Loucy (cell line): ENCODE results near the gene PCYT2.

Experiments used
- H2AFZ ChIP-seq: fragments of 200-600 bp; sonication (generic); 2 replicates; pipeline ENCODE4 v1.6.0; 2016; ENCODE audit warnings: antibody characterized with exemption, mild to moderate bottlenecking, low read length, moderate library complexity
- H3F3A ChIP-seq: fragments of 200-600 bp; 2 replicates; pipeline ENCODE4 v1.6.0; 2016; ENCODE audit warnings: antibody characterized with exemption, low read depth, mild to moderate bottlenecking
- H3K27me3 ChIP-seq: fragments of 200-600 bp; sonication (generic); 2 replicates; pipeline ENCODE4 v1.6.1; 2014; ENCODE audit warnings: low read length, mild to moderate bottlenecking; ENCODE audit not compliant: insufficient read depth, poor library complexity, severe bottlenecking
- H3K36me3 ChIP-seq: fragments of 200-600 bp; sonication (generic); 2 replicates; pipeline ENCODE4 v1.6.1; 2016; ENCODE audit warnings: low read length; ENCODE audit not compliant: insufficient read depth
- H3K4me1 ChIP-seq: fragments of 200-600 bp; sonication (generic); 2 replicates; pipeline ENCODE4 v1.5.1; 2014; ENCODE audit warnings: low read length, mild to moderate bottlenecking; ENCODE audit not compliant: insufficient read depth, poor library complexity, severe bottlenecking
- H3K4me2 ChIP-seq: fragments of 200-600 bp; sonication (generic); 2 replicates; pipeline ENCODE4 v1.6.0; 2014; ENCODE audit warnings: antibody characterized with exemption, low read length, low read depth, mild to moderate bottlenecking; ENCODE audit not compliant: poor library complexity, severe bottlenecking
- H3K4me3 ChIP-seq: fragments of 200-600 bp; sonication (generic); 2 replicates; pipeline ENCODE4 v1.5.1; 2014; ENCODE audit warnings: low read length, mild to moderate bottlenecking, mixed read lengths; ENCODE audit not compliant: poor library complexity, severe bottlenecking
- H3K79me2 ChIP-seq: fragments of 200-600 bp; sonication (generic); 2 replicates; pipeline ENCODE4 v1.6.1; 2014; ENCODE audit warnings: low read length; ENCODE audit not compliant: insufficient read depth
- H3K9ac ChIP-seq: fragments of 200-600 bp; sonication (generic); 2 replicates; pipeline ENCODE4 v1.6.0; 2014; ENCODE audit warnings: mild to moderate bottlenecking, low read depth, low read length, moderate library complexity; ENCODE audit not compliant: poor library complexity, severe bottlenecking
- H3K9me2 ChIP-seq: fragments of 200-600 bp; sonication (generic); replicated peaks from 2 replicates; pipeline ENCODE4 v1.6.1; 2016; ENCODE audit warnings: low read depth, low read length, mixed read lengths
- H3K9me3 ChIP-seq: fragments of 200-600 bp; sonication (generic); 2 replicates; pipeline ENCODE4 v1.6.1; 2014; ENCODE audit warnings: mild to moderate bottlenecking, antibody characterized with exemption, low read length, low read depth; ENCODE audit not compliant: insufficient read depth
- H4K20me1 ChIP-seq: fragments of 200-600 bp; sonication (generic); 2 replicates; pipeline ENCODE4 v1.6.0; 2014; ENCODE audit warnings: antibody characterized with exemption, low read length, mild to moderate bottlenecking; ENCODE audit not compliant: insufficient read depth, poor library complexity, severe bottlenecking
- EZH2phosphoT487 ChIP-seq: fragments of 200-600 bp; IDR thresholded peaks from 2 replicates; pipeline ENCODE4 v1.6.1; 2018; ENCODE audit warnings: antibody characterized with exemption, mild to moderate bottlenecking, moderate library complexity, borderline replicate concordance
- TF ChIP-seq, protein P1 (sequence below): fragments of 200-600 bp; sonication (generic); conservative IDR thresholded peaks from 2 replicates; pipeline ENCODE4 v1.5.1; 2014; ENCODE audit warnings: mild to moderate bottlenecking, antibody characterized with exemption, low read length

Gene PCYT2

DNA sequence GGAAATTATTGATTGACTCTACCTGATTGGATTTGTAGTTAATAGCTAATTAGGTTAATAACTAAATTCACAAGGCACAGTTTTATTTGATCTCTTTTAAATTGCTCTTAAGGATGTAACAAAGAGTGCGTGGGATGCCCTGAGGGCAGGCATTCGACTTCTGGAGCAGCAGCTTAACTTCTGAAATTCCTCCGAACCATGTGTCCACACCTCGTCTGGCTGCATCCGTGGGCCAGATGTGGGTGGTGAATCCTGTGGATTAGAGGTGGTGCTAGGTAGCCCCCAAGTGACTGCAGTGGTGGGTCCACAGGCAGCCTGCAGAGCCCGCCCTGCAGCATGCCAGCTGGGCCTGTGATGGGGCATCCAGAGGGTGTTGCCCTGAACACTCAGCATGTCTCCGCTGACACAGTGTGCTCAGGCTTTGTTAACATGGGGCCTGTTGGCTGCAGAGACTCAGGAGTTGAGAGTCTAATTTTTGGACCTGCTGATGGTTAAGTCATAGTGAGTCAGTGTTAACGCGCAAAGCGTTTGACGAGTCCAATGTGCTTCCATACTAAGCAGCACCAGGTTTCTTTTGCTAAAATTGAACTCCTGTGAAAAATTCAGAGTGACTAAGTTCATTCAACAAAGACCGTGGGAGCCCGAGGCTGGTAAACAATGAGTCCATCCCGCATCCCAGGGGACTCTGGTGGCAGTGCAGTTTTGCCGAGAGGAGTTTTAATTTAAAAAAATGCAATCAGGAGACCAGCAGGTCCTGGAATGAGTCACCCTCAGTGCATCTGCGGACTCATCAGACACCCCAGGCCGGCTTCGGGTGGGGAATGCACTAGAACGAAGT, 13.0 kb downstream of the PCYT2 start:
- Histone ChIP-seq H3K9ac (no peak overlapping the region), H3K4me2 (no peak overlapping the region), H3K4me1 (no peaks in the 10 kb centered on the region), H3F3A (no peaks in the 10 kb centered on the region; the same call in 1 of the 2 replicates), H3K9me2 (no peaks in the 10 kb centered on the region), H3K4me3 (no peak overlapping the region), H3K79me2 (peaks cover 17% of the 10 kb centered on the region; the same call in 1 of the 2 replicates), H3K36me3 (no peaks in the 10 kb centered on the region), H3K27me3 (no peaks in the 10 kb centered on the region), H2AFZ (no peak overlapping the region), H3K9me3 (no peaks in the 10 kb centered on the region), H4K20me1 (no peaks in the 10 kb centered on the region)
- TF ChIP-seq, protein P1, sequence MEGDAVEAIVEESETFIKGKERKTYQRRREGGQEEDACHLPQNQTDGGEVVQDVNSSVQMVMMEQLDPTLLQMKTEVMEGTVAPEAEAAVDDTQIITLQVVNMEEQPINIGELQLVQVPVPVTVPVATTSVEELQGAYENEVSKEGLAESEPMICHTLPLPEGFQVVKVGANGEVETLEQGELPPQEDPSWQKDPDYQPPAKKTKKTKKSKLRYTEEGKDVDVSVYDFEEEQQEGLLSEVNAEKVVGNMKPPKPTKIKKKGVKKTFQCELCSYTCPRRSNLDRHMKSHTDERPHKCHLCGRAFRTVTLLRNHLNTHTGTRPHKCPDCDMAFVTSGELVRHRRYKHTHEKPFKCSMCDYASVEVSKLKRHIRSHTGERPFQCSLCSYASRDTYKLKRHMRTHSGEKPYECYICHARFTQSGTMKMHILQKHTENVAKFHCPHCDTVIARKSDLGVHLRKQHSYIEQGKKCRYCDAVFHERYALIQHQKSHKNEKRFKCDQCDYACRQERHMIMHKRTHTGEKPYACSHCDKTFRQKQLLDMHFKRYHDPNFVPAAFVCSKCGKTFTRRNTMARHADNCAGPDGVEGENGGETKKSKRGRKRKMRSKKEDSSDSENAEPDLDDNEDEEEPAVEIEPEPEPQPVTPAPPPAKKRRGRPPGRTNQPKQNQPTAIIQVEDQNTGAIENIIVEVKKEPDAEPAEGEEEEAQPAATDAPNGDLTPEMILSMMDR = no peak
- TF ChIP-seq EZH2phosphoT487 = no peak

DNA sequence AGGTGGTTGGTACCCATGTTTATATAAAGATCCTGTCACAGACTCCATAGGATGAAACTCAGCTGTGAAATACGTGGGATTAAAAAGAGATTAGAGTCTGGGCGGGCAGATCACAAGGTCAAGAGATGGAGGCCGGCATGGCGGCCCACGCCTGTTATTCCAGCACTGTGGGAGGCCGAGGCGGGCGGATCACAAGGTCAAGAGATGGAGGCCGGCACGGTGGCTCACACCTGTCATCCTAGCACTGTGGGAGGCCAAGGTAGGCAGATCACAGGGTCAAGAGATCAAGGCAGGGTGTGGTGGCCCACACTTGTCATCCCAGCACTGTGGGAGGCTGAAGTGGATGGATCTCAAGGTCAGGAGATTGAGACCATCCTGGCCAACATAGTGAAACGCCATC, 15.8 kb downstream of the PCYT2 start:
- peaks cover 7% of the 10 kb centered on the region for H3K27me3 ChIP-seq
- no peak overlapping the region for H3K4me2 ChIP-seq
- no peak overlapping the region for H3K9ac ChIP-seq
- no peaks in the 10 kb centered on the region for H3K36me3 ChIP-seq
- H3K9me2 ChIP-seq = no peaks in the 10 kb centered on the region
- no peak overlapping the region for H2AFZ ChIP-seq
- H3K79me2 ChIP-seq = peaks cover 38% of the 10 kb centered on the region
- H3K4me1 ChIP-seq = peaks cover 5% of the 10 kb centered on the region
- TF ChIP-seq, protein P1 = no peak
- TF ChIP-seq EZH2phosphoT487 = no peak
- H3K9me3 ChIP-seq = no peaks in the 10 kb centered on the region
- peaks cover 6% of the 10 kb centered on the region for H3F3A ChIP-seq
- peaks cover 7% of the 10 kb centered on the region for H4K20me1 ChIP-seq
- no peak overlapping the region for H3K4me3 ChIP-seq

DNA sequence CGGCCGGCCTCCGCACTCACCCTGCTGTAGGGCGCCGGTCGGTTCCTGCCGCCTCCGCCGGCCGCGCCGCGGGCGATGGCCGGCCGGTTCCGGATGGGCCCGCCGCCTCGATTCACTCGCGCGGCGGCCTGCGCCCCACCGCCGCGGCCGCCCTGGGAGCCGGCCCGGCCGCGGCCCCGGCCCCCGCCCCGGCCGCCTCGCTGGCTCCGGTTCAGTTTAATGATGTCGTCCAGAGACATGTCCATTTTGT, 20.0 kb downstream of the PCYT2 start:
- Histone ChIP-seq H3K9me3 (no peaks in the 10 kb centered on the region), H3F3A (peaks cover 6% of the 10 kb centered on the region), H3K4me2 (no peak overlapping the region), H3K36me3 (peaks cover 36% of the 10 kb centered on the region), H3K9me2 (no peaks in the 10 kb centered on the region), H2AFZ (no peak overlapping the region), H3K9ac (peak overlapping the region; percentile 100), H3K4me3 (peak overlapping the region; percentile 100), H4K20me1 (peaks cover 44% of the 10 kb centered on the region), H3K27me3 (peaks cover 8% of the 10 kb centered on the region), H3K79me2 (peaks cover 80% of the 10 kb centered on the region), H3K4me1 (peaks cover 25% of the 10 kb centered on the region)
- no peak for TF ChIP-seq EZH2phosphoT487
- TF ChIP-seq, protein P1 = no peak
